Duodenal mucosa (tissue), 2 donors: ENCODE data around the gene FRMD5.

ENCODE experiments used
- H3K27ac ChIP-seq: one replicate; pipeline ENCODE4 v1.7.0; 2013; ENCODE audit warnings: low read depth, low read length
- H3K27me3 ChIP-seq, 2 donors: one replicate each; pipeline ENCODE4 v1.7.0; 2013; ENCODE audit warnings: low read length in 2 of 2, control low read depth in 1 of 2; ENCODE audit not compliant: insufficient read depth in 2 of 2, control insufficient read depth in 1 of 2
- H3K36me3 ChIP-seq, 2 donors: one replicate each; pipeline ENCODE4 v1.7.0; 2013; ENCODE audit warnings: low read length in 2 of 2, control low read depth in 1 of 2; ENCODE audit not compliant: insufficient read depth in 2 of 2, control insufficient read depth in 1 of 2
- H3K4me1 ChIP-seq, 2 donors: one replicate each; pipeline ENCODE4 v1.7.0; 2013; ENCODE audit warnings: low read length in 2 of 2, control low read depth in 1 of 2; ENCODE audit not compliant: insufficient read depth in 2 of 2, control insufficient read depth in 1 of 2
- H3K4me3 ChIP-seq, 2 donors: one replicate each; pipeline ENCODE4 v1.7.0; 2013; ENCODE audit warnings: low read length in 2 of 2, low read depth in 1 of 2
- H3K9ac ChIP-seq, 2 donors: one replicate each; pipeline ENCODE4 v1.7.0; 2013; ENCODE audit warnings: low read length in 2 of 2, low read depth in 1 of 2
- H3K9me3 ChIP-seq, 2 donors: one replicate each; pipeline ENCODE4 v1.7.0; 2013; ENCODE audit warnings: low read length in 2 of 2, control low read depth in 1 of 2; ENCODE audit not compliant: control insufficient read depth in 1 of 2

The FRMD5 gene

DNA sequence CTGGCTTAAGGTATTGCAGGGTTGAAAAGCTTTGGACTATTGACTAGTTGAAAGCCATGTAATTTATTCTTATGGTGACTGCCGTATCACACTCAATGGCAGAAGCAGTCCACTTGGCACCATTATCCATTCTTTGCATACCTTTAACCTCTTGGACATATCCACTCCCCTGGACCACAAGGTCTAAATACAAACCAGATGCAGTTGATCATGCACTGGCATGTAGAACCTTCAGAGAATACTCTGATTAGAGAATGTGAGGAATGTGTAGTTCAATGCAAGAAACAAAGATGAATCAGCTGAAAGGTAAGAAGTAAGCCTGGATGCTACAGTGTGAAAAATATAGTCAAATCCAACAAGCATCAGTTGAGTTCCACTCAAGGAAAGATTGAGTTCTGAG, 93.1 kb downstream of the FRMD5 start:
- Histone ChIP-seq H3K4me3 (no peak overlapping the region), H3K9ac (no peak overlapping the region), H3K27ac (no peak overlapping the region), H3K27me3 (no peaks in the 10 kb centered on the region), H3K36me3 (no peaks in the 10 kb centered on the region), H3K4me1 (no peaks in the 10 kb centered on the region), H3K9me3 (no peaks in the 10 kb centered on the region)

- no peaks in the 10 kb centered on the region for H3K27me3 ChIP-seq
- no peaks in the 10 kb centered on the region for H3K9me3 ChIP-seq
- no peaks in the 10 kb centered on the region for H3K36me3 ChIP-seq
- no peaks in the 10 kb centered on the region for H3K4me1 ChIP-seq
- H3K9ac ChIP-seq = no peak overlapping the region
- no peak overlapping the region for H3K4me3 ChIP-seq
- no peak overlapping the region for H3K27ac ChIP-seq
Observed at GRCh38 chr15:44101286-44101685, 93.8 kb downstream of the FRMD5 start.

DNA sequence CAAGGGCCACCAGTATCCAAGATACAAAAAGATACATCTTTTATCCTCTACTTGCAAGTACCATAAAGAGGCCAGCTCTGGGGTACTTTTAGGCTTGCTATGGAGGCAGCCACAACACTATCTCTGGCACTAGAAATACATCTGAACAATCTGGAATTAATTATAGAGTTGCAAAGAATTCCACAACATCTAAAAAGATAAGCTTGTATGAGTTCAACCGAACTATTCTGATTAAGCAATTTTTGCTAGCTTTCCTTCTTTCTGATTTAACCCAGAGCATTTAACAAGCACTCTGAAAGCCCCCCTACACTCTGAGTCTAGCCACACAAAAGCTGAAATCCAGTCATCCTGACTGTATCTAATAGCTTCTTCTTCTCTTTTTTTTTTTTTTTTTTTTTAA, 95.4 kb downstream of the FRMD5 start:
- Histone ChIP-seq H3K4me3 (no peak overlapping the region), H3K9me3 (no peaks in the 10 kb centered on the region), H3K9ac (no peak overlapping the region), H3K4me1 (no peaks in the 10 kb centered on the region), H3K27ac (no peak overlapping the region), H3K36me3 (no peaks in the 10 kb centered on the region), H3K27me3 (no peaks in the 10 kb centered on the region)

GRCh38 chr15:44097552-44097951, 97.5 kb downstream of the FRMD5 start:
- no peak overlapping the region for H3K4me3 ChIP-seq
- H3K9ac ChIP-seq = no peak overlapping the region
- H3K9me3 ChIP-seq = no peaks in the 10 kb centered on the region
- H3K27me3 ChIP-seq = no peaks in the 10 kb centered on the region
- no peaks in the 10 kb centered on the region for H3K4me1 ChIP-seq
- no peaks in the 10 kb centered on the region for H3K36me3 ChIP-seq
- H3K27ac ChIP-seq = no peak overlapping the region

DNA sequence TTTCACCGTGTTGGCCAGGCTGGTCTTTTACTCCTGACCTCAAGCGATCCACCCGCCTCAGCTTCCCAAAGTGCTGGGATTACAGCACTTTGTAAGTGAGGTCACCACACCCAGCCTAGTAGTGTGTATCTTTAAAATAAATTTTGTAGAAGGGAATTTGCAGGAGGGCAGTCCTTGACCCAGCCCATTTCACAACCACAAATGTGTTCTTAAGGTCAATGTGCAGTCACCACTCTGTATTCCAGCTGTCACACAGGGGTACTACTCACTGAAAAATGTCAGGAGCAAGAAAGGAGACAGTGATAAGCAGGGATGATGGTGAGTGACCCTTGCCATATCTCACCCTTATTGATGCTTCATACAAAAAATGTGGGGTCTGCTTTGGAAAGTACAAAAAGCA, 98.5 kb downstream of the FRMD5 start:
- no peak overlapping the region for H3K4me3 ChIP-seq
- no peaks in the 10 kb centered on the region for H3K9me3 ChIP-seq
- H3K4me1 ChIP-seq = no peaks in the 10 kb centered on the region
- no peak overlapping the region for H3K9ac ChIP-seq
- H3K36me3 ChIP-seq = no peaks in the 10 kb centered on the region
- H3K27me3 ChIP-seq = no peaks in the 10 kb centered on the region
- H3K27ac ChIP-seq = no peak overlapping the region

DNA sequence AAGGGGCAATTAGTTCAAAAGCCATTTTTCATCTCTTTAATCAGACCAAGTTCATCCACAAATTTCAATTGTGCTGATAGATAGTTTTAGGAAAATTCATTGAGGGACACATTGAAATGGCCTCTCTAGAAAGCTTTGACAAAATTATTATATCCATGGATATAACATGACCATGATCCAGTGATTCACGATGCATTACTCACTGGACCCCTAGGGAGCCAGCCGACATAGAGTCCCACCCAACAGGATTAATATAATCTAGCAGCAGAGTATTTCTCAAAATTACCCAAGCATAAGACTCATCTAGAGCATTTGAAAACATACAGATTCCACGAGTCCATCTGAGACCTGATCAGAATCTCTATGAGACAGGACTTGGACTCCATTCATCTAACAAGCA, 100.3 kb downstream of the FRMD5 start:
- Histone ChIP-seq H3K9me3 (no peaks in the 10 kb centered on the region), H3K4me3 (no peak overlapping the region), H3K4me1 (no peaks in the 10 kb centered on the region), H3K27me3 (no peaks in the 10 kb centered on the region), H3K9ac (no peak overlapping the region), H3K27ac (no peak overlapping the region), H3K36me3 (no peaks in the 10 kb centered on the region)

DNA sequence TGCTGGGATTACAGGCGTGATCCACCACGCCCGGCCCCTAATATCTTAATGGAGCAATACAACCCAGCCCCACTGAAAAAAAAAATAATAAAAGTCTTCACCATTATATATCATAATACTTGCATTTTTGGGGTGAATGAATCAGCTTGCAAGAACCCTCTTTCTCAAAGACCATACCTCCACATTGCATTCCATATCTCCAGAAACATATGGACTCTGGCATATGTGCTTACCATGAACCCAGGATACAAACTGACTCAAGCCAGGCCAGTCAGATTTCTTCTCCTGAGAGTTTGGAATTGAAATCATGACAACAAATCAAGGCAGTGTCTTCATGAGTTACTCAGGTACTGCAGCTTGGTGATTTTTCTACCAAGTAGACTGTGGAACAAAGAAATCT, 101.2 kb downstream of the FRMD5 start:
- Histone ChIP-seq H3K4me1 (no peaks in the 10 kb centered on the region), H3K9me3 (no peaks in the 10 kb centered on the region), H3K27me3 (no peaks in the 10 kb centered on the region), H3K36me3 (no peaks in the 10 kb centered on the region), H3K4me3 (no peak overlapping the region), H3K27ac (no peak overlapping the region), H3K9ac (no peak overlapping the region)

DNA sequence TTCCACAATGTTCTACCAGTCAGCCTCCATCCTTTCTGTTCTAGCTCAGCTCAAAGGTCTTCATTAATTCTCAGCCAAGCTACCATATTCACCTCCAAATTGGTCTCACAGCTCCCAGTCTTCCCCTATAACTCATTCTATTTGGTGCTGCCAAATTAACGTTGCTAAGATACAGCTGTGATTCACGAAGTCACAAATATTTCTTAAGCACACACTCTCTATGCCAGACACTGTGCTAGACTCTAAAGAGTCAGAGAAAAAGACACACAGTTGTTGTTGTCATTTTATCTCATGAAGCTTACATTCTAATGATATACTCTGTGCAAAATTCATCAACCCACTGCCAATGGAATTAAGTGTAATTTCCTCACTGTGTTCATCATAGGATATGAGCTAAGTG, 102.8 kb downstream of the FRMD5 start:
- Histone ChIP-seq H3K4me1 (no peaks in the 10 kb centered on the region), H3K36me3 (no peaks in the 10 kb centered on the region), H3K9me3 (no peaks in the 10 kb centered on the region), H3K27ac (no peak overlapping the region), H3K27me3 (no peaks in the 10 kb centered on the region), H3K9ac (no peak overlapping the region), H3K4me3 (no peak overlapping the region)

DNA sequence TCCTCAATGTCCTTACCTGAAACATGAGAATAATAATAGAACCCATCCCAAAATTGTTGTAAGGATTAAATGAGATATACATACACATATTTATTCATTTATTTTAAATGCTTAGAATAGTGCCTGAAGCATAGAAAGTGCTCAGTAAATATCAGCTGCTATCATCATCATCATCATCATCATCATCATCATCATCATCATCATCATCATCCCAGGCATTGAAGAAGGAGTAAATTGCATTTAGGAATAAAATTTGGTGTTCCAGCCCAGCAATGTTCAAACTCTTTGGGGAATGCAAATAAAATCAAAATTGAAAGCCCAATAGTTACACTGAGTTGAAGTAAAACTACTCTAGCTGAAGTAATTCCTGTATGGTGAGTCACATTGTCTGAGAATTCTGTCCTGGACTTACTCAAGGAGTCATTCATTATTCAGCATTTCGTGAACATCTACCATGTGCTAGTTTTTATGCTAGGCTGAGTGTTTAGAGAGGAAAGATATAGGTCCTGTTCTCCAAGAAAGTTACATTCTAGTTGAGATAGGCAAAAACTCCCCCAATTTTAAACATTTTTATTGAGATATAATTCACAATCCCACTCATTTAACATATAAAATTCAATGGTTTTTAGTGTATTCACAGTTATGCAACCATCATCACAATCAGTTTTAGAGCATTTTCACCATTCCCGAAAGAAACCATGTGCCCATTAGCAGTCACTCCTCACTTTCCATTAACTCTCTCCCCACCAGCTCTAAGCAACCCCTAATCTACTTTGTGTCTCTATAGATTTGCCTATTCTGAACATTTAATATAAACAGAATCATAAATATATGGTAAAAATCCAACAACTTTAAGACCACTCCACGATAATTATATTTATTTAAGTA, 107.2 kb downstream of the FRMD5 start:
- H3K27ac ChIP-seq = no peak overlapping the region

GRCh38 chr15:44084770-44085169, 110.3 kb downstream of the FRMD5 start:
- H3K9ac ChIP-seq = no peak overlapping the region
- H3K9me3 ChIP-seq = no peaks in the 10 kb centered on the region
- no peaks in the 10 kb centered on the region for H3K27me3 ChIP-seq
- H3K27ac ChIP-seq = no peak overlapping the region
- H3K36me3 ChIP-seq = no peaks in the 10 kb centered on the region
- no peaks in the 10 kb centered on the region for H3K4me1 ChIP-seq
- H3K4me3 ChIP-seq = no peak overlapping the region

More for the DNA sequence above, 107.2 kb downstream of the FRMD5 start:
- Histone ChIP-seq H3K4me3 (no peak overlapping the region), H3K4me1 (no peaks in the 10 kb centered on the region), H3K9me3 (no peaks in the 10 kb centered on the region), H3K9ac (no peak overlapping the region), H3K27me3 (no peaks in the 10 kb centered on the region), H3K36me3 (no peaks in the 10 kb centered on the region)
